Left lung (tissue), 10 donors: ENCODE data around the gene SERPINB5. TPM values are rescaled to one million over a fixed set of nuclear protein-coding genes. Genes with fewer than 3 reads are reported as not detected.

Experiments
- ATAC-seq: fragments of 200-7000 bp; cut with Tn5 transposase; one replicate; pipeline ENCODE4 v1.9.1; 2020; ENCODE audit warnings: moderate library complexity
- DNase-seq, 4 donors: peaks; one replicate each; pipeline ENCODE4 v3.0.0-alpha.2; 2013 to 2020
- H3K27ac ChIP-seq, 2 donors: fragments of 200-600 bp; sonication (generic) in 1 of 2; one replicate each; pipeline versions ENCODE4 v1.5.0 to v1.8.0; 2020 to 2021
- H3K27me3 ChIP-seq, 2 donors: fragments of 200-600 bp; sonication (generic) in 1 of 2; one replicate each; pipeline versions ENCODE4 v1.5.0 to v1.8.0; 2020 to 2021
- H3K36me3 ChIP-seq, 2 donors: fragments of 200-600 bp; sonication (generic) in 1 of 2; one replicate each; pipeline versions ENCODE4 v1.5.0 to v1.8.0; 2020 to 2021
- H3K4me1 ChIP-seq, 2 donors: fragments of 200-600 bp; one replicate each; pipeline ENCODE4 v1.8.0; 2021
- H3K4me3 ChIP-seq, 2 donors: fragments of 200-600 bp; sonication (generic) in 1 of 2; one replicate each; pipeline versions ENCODE4 v1.5.0 to v1.8.0; 2020 to 2021; ENCODE audit warnings: mild to moderate bottlenecking in 1 of 2
- H3K9me3 ChIP-seq, 2 donors: fragments of 200-600 bp; sonication (generic) in 1 of 2; one replicate each; pipeline versions ENCODE4 v1.5.0 to v1.8.0; 2020 to 2021
- intact Hi-C, 2 donors: fragments of 100-400 bp; cut with DNase I; formaldehyde crosslinking; loops; one replicate each; pipeline versions ENCODE4 v1.11.2 to v1.14.2; 2022
- polyA plus RNA-seq, 6 donors: library from polyadenylated mRNA; unstranded; fragments of 120-200 nt; gene quantifications; one replicate each; pipeline ENCODE4 v1.2.1, GENCODE V29; 2013; ENCODE audit not compliant: insufficient read length in 6 of 6
- total RNA-seq, 2 donors: library from RNA; stranded (reverse); fragmentation: NEBNext Ultra II Directional; extraction: Animal tissue kit (Norgen Biotek cat#: 25700); gene quantifications; one replicate each; pipeline ENCODE4 v1.2.1, GENCODE V29; 2021
- TF ChIP-seq, protein P1 (sequence below), 2 donors: fragments of 200-600 bp; sonication (generic) in 1 of 2; IDR thresholded peaks; one replicate each; pipeline versions ENCODE4 v1.5.0 to v1.8.0; 2021; ENCODE audit warnings: antibody characterized with exemption in 2 of 2
- donor health status: DM: no; HTN: yes; CAD: no.
- donor health status: DM: no; HTN: no; CAD: no.

Gene SERPINB5
- total and polyA plus RNA-seq, 8 donors = 0.34 TPM; not detected in 7

- DNase-seq (no peak), ATAC-seq (peak; percentile 72)
- Histone ChIP-seq H3K36me3 (no peaks in the 10 kb centered on the region), H3K27me3 (no peaks in the 10 kb centered on the region), H3K9me3 (no peaks in the 10 kb centered on the region), H3K27ac (peak overlapping the region in 1 of 2 donors; percentile 81), H3K4me3 (no peak overlapping the region), H3K4me1 (peaks cover 0 to 16% of the 10 kb centered on the region in 2 donors)
- TF ChIP-seq, protein P1, sequence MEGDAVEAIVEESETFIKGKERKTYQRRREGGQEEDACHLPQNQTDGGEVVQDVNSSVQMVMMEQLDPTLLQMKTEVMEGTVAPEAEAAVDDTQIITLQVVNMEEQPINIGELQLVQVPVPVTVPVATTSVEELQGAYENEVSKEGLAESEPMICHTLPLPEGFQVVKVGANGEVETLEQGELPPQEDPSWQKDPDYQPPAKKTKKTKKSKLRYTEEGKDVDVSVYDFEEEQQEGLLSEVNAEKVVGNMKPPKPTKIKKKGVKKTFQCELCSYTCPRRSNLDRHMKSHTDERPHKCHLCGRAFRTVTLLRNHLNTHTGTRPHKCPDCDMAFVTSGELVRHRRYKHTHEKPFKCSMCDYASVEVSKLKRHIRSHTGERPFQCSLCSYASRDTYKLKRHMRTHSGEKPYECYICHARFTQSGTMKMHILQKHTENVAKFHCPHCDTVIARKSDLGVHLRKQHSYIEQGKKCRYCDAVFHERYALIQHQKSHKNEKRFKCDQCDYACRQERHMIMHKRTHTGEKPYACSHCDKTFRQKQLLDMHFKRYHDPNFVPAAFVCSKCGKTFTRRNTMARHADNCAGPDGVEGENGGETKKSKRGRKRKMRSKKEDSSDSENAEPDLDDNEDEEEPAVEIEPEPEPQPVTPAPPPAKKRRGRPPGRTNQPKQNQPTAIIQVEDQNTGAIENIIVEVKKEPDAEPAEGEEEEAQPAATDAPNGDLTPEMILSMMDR (IDR thresholded peaks at IDR 0.05) = no peak
- intact Hi-C loops = loop anchor here in 1 of 2 donors (10.0 kb wide), 1 partner anchor 430 kb away; no protein-coding TSS in a partner anchor
These were observed 32.2 kb upstream of the SERPINB5 start for GRCh38 chr18:63444580-63444979.

- intact Hi-C loops = loop anchor here in 1 of 2 donors (10.0 kb wide), 1 partner anchor 430 kb away; no protein-coding TSS in a partner anchor
- DNase-seq (no peak), ATAC-seq (no peak)
- H3K9me3 ChIP-seq = no peaks in the 10 kb centered on the region
- H3K27ac ChIP-seq = peak overlapping the region in 1 of 2 donors; percentile 81
- H3K4me3 ChIP-seq = no peak overlapping the region
- no peaks in the 10 kb centered on the region for H3K36me3 ChIP-seq
- no peaks in the 10 kb centered on the region for H3K27me3 ChIP-seq
- TF ChIP-seq, protein P1 (IDR thresholded peaks at IDR 0.05) = no peak
- peaks cover 0 to 16% of the 10 kb centered on the region in 2 donors for H3K4me1 ChIP-seq
These were observed 31.7 kb upstream of the SERPINB5 start for GRCh38 chr18:63445037-63445436.

- H3K4me3 ChIP-seq = no peak overlapping the region
- H3K4me1 ChIP-seq = peaks cover 0 to 16% of the 10 kb centered on the region in 2 donors
- ATAC-seq (no peak), DNase-seq (no peak)
- TF ChIP-seq, protein P1 (IDR thresholded peaks at IDR 0.05) = no peak
- no peak overlapping the region for H3K27ac ChIP-seq
- no peaks in the 10 kb centered on the region for H3K9me3 ChIP-seq
- no peaks in the 10 kb centered on the region for H3K36me3 ChIP-seq
- intact Hi-C loops = loop anchor here in 1 of 2 donors (10.0 kb wide), 1 partner anchor 431 kb away; no protein-coding TSS in a partner anchor
- no peaks in the 10 kb centered on the region for H3K27me3 ChIP-seq
These were observed 30.5 kb upstream of the SERPINB5 start for GRCh38 chr18:63446266-63446665.

- TF ChIP-seq, protein P1 (IDR thresholded peaks at IDR 0.05) = no peak
- H3K4me3 ChIP-seq = no peak overlapping the region
- intact Hi-C loops = loop anchor here in 1 of 2 donors (10.0 kb wide), 1 partner anchor 432 kb away; no protein-coding TSS in a partner anchor
- H3K9me3 ChIP-seq = no peaks in the 10 kb centered on the region
- peaks cover 0 to 16% of the 10 kb centered on the region in 2 donors for H3K4me1 ChIP-seq
- ATAC-seq (no peak), DNase-seq (no peak)
- H3K27me3 ChIP-seq = no peaks in the 10 kb centered on the region
- H3K36me3 ChIP-seq = no peaks in the 10 kb centered on the region
- H3K27ac ChIP-seq = no peak overlapping the region
These were observed 29.7 kb upstream of the SERPINB5 start for GRCh38 chr18:63447066-63447465.

GRCh38 chr18:63449426-63449825 lies 27.3 kb upstream of the SERPINB5 start:
- no peak for ATAC-seq
- no peaks in the 10 kb centered on the region for H3K36me3 ChIP-seq
- H3K4me1 ChIP-seq = peaks cover 0 to 10% of the 10 kb centered on the region in 2 donors
- TF ChIP-seq, protein P1 (IDR thresholded peaks at IDR 0.05) = no peak
- intact Hi-C loops = loop anchor here in 1 of 2 donors (10.0 kb wide), 1 partner anchor 435 kb away; no protein-coding TSS in a partner anchor
- no peaks in the 10 kb centered on the region for H3K9me3 ChIP-seq
- no peak overlapping the region for H3K4me3 ChIP-seq
- no peak for DNase-seq
- H3K27ac ChIP-seq = no peak overlapping the region
- H3K27me3 ChIP-seq = no peaks in the 10 kb centered on the region
